GM19372 (cell line): Measurements from ENCODE around the gene DENND1A.
"Not testable (repeated sequence)": the region's sequence is repeated elsewhere in the genome, so short reads cannot be mapped to it uniquely, and the experiment has no call there.

Experiments
- ATAC-seq: cut with Tn5 transposase; IDR thresholded peaks from one replicate; pipeline ENCODE4 v1.9.1; 2021; ENCODE audit warnings: mild to moderate bottlenecking, low read depth, moderate library complexity; ENCODE audit not compliant: unreplicated experiment

The DENND1A gene

GRCh38 chr9:123410281-123410910 lies 519.5 kb downstream of the DENND1A start:
- ATAC-seq, result no peak

- ATAC-seq, result no peak
These were observed 521.3 kb downstream of the DENND1A start for GRCh38 chr9:123408313-123409262.

- no peak for ATAC-seq
These were observed 522.6 kb downstream of the DENND1A start for GRCh38 chr9:123407217-123407851.

GRCh38 chr9:123406691-123407216 lies 523.2 kb downstream of the DENND1A start:
- ATAC-seq, result no peak

GRCh38 chr9:123406016-123406415 lies 523.9 kb downstream of the DENND1A start:
- no peak for ATAC-seq

- no peak for ATAC-seq
These were observed 526.9 kb downstream of the DENND1A start for GRCh38 chr9:123402981-123403509.

- ATAC-seq, result no peak
These were observed 527.9 kb downstream of the DENND1A start for GRCh38 chr9:123401879-123402513.

- ATAC-seq, result no peak
These were observed 528.9 kb downstream of the DENND1A start for GRCh38 chr9:123400926-123401503.

GRCh38 chr9:123399803-123400378 lies 530.0 kb downstream of the DENND1A start:
- no peak for ATAC-seq

- ATAC-seq, result not testable (repeated sequence)
These were observed 531.0 kb downstream of the DENND1A start for GRCh38 chr9:123398938-123399337.

- ATAC-seq, result no peak
These were observed 532.0 kb downstream of the DENND1A start for GRCh38 chr9:123397975-123398374.

- ATAC-seq, result no peak
These were observed 534.0 kb downstream of the DENND1A start for GRCh38 chr9:123395689-123396511.

- ATAC-seq, result no peak
These were observed 534.6 kb downstream of the DENND1A start for GRCh38 chr9:123395276-123395688.

- ATAC-seq, result no peak
These were observed 535.4 kb downstream of the DENND1A start for GRCh38 chr9:123394291-123395235.

GRCh38 chr9:123392802-123393201 lies 537.1 kb downstream of the DENND1A start:
- ATAC-seq, result no peak

GRCh38 chr9:123391946-123392345 lies 538.0 kb downstream of the DENND1A start:
- ATAC-seq, result no peak

GRCh38 chr9:123391233-123391632 lies 538.7 kb downstream of the DENND1A start:
- ATAC-seq, result no peak
